ENCODE measurements around the gene ARL15. TPM values are rescaled to one million over a fixed set of nuclear protein-coding genes. Genes with fewer than 3 reads are reported as not detected.

Gene ARL15
- total RNA-seq, 1 experiment from 2014 or later, result 13.0 TPM

DNA sequence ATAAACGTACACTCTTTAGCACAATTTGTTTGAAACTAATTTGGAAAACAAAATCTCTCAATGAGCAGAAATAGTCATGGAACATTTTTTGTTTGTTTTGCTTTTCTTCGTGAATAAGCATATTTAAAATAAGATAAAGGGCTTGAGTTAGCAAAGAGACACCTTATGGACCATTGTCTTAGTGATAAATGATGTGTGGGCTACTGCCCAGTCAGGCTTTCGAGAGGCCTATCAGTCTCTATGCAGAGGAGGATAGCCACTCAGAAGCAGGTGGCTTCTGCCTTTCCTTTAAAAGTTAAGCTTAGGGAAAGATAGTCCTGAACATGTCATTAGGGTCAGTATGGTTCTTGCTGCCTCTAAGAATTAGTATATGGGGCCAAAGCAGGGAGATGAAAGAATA, 2.1 kb upstream of the ARL15 start:
- Histone ChIP-seq H3K4me1 (ENCODE audit: insufficient read depth, low read length) (no peaks in the 10 kb centered on the region), H2BK5ac (ENCODE audit: insufficient read length, low read length) (no peak overlapping the region), H3K9ac (ENCODE audit: extremely low read depth, insufficient read length, low read length) (no peak overlapping the region), H4K8ac (replicated peaks; ENCODE audit: insufficient read length, low read depth, low read length) (no peak overlapping the region), H3K27me3 (ENCODE audit: insufficient read depth, low read length) (no peaks in the 10 kb centered on the region), H3K18ac (ENCODE audit: insufficient read length, low read depth, low read length) (no peak overlapping the region), H2AFZ (ENCODE audit: low read length) (no peak overlapping the region), H4K91ac (ENCODE audit: insufficient read length, low read depth, low read length) (no peak overlapping the region), H3K27ac (ENCODE audit: insufficient read length, low read depth, low read length) (no peak overlapping the region), H3K4ac (ENCODE audit: low read depth, low read length) (no peak overlapping the region), H3K9me3 (ENCODE audit: control insufficient read depth, low read depth, low read length) (no peaks in the 10 kb centered on the region), H4K20me1 (ENCODE audit: control insufficient read depth, insufficient read depth, insufficient read length) (no peaks in the 10 kb centered on the region), H2BK120ac (ENCODE audit: low read depth, low read length, poor library complexity, severe bottlenecking) (no peak overlapping the region), H3K14ac (ENCODE audit: insufficient read depth, low read length) (no peak overlapping the region), H3K23me2 (ENCODE audit: insufficient read length, low read depth, low read length, poor library complexity, severe bottlenecking) (peaks cover 20% of the 10 kb centered on the region), H3K23ac (ENCODE audit: insufficient read length, low read depth, low read length) (no peak overlapping the region), H2AK5ac (ENCODE audit: insufficient read length, low read length) (no peak overlapping the region), H3K79me1 (ENCODE audit: insufficient read depth, low read depth, low read length, poor library complexity, severe bottlenecking) (no peaks in the 10 kb centered on the region), H2BK12ac (ENCODE audit: insufficient read length, low read depth, low read length) (no peak overlapping the region), H3K4me2 (ENCODE audit: insufficient read depth, insufficient read length, low read length) (peak overlapping the region; percentile 74), H3K56ac (ENCODE audit: insufficient read length, low read depth, low read length) (no peak overlapping the region), H4K5ac (ENCODE audit: insufficient read length, low read depth, low read length) (no peak overlapping the region), H3T11ph (ENCODE audit: low read length) (no peak overlapping the region), H2BK20ac (ENCODE audit: low read depth, low read length, poor library complexity, severe bottlenecking) (no peak overlapping the region), H2BK15ac (ENCODE audit: low read depth, low read length) (no peak overlapping the region), H3K79me2 (ENCODE audit: insufficient read depth, low read length) (no peaks in the 10 kb centered on the region)
- peak overlapping the region; percentile 92 to 95 for H3K4me3 Mint-ChIP-seq
- TF ChIP-seq, protein P1, sequence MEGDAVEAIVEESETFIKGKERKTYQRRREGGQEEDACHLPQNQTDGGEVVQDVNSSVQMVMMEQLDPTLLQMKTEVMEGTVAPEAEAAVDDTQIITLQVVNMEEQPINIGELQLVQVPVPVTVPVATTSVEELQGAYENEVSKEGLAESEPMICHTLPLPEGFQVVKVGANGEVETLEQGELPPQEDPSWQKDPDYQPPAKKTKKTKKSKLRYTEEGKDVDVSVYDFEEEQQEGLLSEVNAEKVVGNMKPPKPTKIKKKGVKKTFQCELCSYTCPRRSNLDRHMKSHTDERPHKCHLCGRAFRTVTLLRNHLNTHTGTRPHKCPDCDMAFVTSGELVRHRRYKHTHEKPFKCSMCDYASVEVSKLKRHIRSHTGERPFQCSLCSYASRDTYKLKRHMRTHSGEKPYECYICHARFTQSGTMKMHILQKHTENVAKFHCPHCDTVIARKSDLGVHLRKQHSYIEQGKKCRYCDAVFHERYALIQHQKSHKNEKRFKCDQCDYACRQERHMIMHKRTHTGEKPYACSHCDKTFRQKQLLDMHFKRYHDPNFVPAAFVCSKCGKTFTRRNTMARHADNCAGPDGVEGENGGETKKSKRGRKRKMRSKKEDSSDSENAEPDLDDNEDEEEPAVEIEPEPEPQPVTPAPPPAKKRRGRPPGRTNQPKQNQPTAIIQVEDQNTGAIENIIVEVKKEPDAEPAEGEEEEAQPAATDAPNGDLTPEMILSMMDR (conservative IDR thresholded peaks at IDR 0.05), result no peak
- H3K9me3 Mint-ChIP-seq, result no peaks in the 10 kb centered on the region; a peak in 2 of 5 replicates
- no CpG with 5 or more reads among the region's 3 CpGs for WGBS (ENCODE audit: extremely low coverage, insufficient read length, low lambda C conversion rate)
- no peaks in the 10 kb centered on the region; a peak in 1 of 7 replicates for H3K36me3 Mint-ChIP-seq (ENCODE audit: insufficient read depth in 1 of 3, low read depth in 3 of 3)
- DNase-seq, result no peak
- H3K4me1 Mint-ChIP-seq, result peaks cover 15 to 16% of the 10 kb centered on the region in 2 experiments
- peaks cover 25% of the 10 kb centered on the region for H3K27me3 Mint-ChIP-seq (ENCODE audit: low read depth)
- H3K27ac Mint-ChIP-seq, result no peak overlapping the region
